Ovary (tissue), 9 donors: Measurements from ENCODE around the gene RPL10. TPM values are rescaled to one million over a fixed set of nuclear protein-coding genes. Genes with fewer than 3 reads are reported as not detected.

ENCODE experiments used
- DNase-seq, 5 donors: peaks; one replicate each; pipeline ENCODE4 v3.0.0-alpha.2; 2019 to 2020
- H3K27ac ChIP-seq, 2 donors: fragments of 200-600 bp; one replicate each; pipeline versions ENCODE4 v1.5.1 to v1.8.0; 2019 to 2022
- H3K27me3 ChIP-seq: fragments of 200-600 bp; one replicate; pipeline ENCODE4 v1.8.0; 2022
- H3K36me3 ChIP-seq: fragments of 200-600 bp; sonication (generic); one replicate; pipeline ENCODE4 v1.5.1; 2019
- H3K4me1 ChIP-seq: one replicate; pipeline ENCODE4 v1.8.1; 2013; ENCODE audit warnings: mild to moderate bottlenecking, moderate library complexity; ENCODE audit not compliant: insufficient read depth
- H3K4me3 ChIP-seq: fragments of 200-600 bp; sonication (generic); one replicate; pipeline ENCODE4 v1.5.1; 2017
- H3K9me3 ChIP-seq, 2 donors: fragments of 200-600 bp in 1 of 2; sonication (generic) in 1 of 2; one replicate each; pipeline versions ENCODE4 v1.5.1 to v1.8.1; 2013 to 2019; ENCODE audit warnings: mild to moderate bottlenecking in 1 of 2, moderate library complexity in 1 of 2
- EP300 ChIP-seq: sonication (generic); formaldehyde crosslinking; IDR thresholded peaks from one replicate; pipeline ENCODE4 v1.6.1; 2017; ENCODE audit warnings: antibody characterized with exemption
- POLR2A ChIP-seq: fragments of 450-650 bp; IDR thresholded peaks from one replicate; pipeline ENCODE4 v1.6.1; 2017; ENCODE audit warnings: antibody characterized with exemption, mild to moderate bottlenecking, moderate library complexity
- WGBS, 3 donors: extraction: QIAGEN DNeasy Blood & Tissue Kit in 1 of 3; methylation state at CpG; one replicate each; pipeline versions ENCODE4 v1.1.5 to v1.1.7; 2013 to 2017; 5-methylcytosine and 5-hydroxymethylcytosine counted together
- intact Hi-C, 4 donors: fragments of 100-400 bp; cut with DNase I; formaldehyde crosslinking; loops; one replicate each; pipeline versions ENCODE4 v1.11.0 to v1.15.1; 2022 to 2023
- polyA plus RNA-seq, 2 donors: library from polyadenylated mRNA; stranded (reverse); fragments of 200-250 nt in 1 of 2; fragments of 350-450 nt in 1 of 2; fragmentation: Illumina TruSeq in 1 of 2; extraction: RNeasy Lipid Tissue Mini Kit (QIAGEN cat#74804) in 1 of 2; gene quantifications; one replicate each; pipeline ENCODE4 v1.2.3, GENCODE V29; 2013 to 2014
- total RNA-seq, 7 donors: library from RNA; depleted of rRNA in 2 of 7; stranded (reverse); fragments of >200 nt in 2 of 7; fragmentation: NEBNext Ultra II Directional in 3 of 7; extraction: Animal tissue kit (Norgen Biotek cat#: 25700) in 3 of 7; gene quantifications; one replicate each; pipeline versions ENCODE4 v1.1.0 to v1.2.4, GENCODE V29; 2016 to 2023
- TF ChIP-seq, protein P1 (sequence below), 3 donors: fragments of 450-650 bp in 2 of 3; fragments of 200-600 bp in 1 of 3; IDR thresholded peaks; one replicate each; pipeline versions ENCODE4 v1.5.1 to v1.8.0; 2016 to 2022; ENCODE audit warnings: antibody characterized with exemption in 3 of 3, mild to moderate bottlenecking in 1 of 3
- donor health status: DM: no; HTN: no; CAD: no; lungs with moderate emphysema.
- donor health status: DM: no; HTN: no; CAD: no.
- donor health status: Bipolar disorder and iron deficiency.
- donor health status: DM: yes; HTN: yes; CAD: no.
- donor health status: DM: no; HTN: no; CAD: no.
- donor health status: DM: yes; HTN: yes; CAD: no.

Gene RPL10
- total and polyA plus RNA-seq, 9 donors, result 4,233 to 12,949 (median 7,126) TPM

DNA sequence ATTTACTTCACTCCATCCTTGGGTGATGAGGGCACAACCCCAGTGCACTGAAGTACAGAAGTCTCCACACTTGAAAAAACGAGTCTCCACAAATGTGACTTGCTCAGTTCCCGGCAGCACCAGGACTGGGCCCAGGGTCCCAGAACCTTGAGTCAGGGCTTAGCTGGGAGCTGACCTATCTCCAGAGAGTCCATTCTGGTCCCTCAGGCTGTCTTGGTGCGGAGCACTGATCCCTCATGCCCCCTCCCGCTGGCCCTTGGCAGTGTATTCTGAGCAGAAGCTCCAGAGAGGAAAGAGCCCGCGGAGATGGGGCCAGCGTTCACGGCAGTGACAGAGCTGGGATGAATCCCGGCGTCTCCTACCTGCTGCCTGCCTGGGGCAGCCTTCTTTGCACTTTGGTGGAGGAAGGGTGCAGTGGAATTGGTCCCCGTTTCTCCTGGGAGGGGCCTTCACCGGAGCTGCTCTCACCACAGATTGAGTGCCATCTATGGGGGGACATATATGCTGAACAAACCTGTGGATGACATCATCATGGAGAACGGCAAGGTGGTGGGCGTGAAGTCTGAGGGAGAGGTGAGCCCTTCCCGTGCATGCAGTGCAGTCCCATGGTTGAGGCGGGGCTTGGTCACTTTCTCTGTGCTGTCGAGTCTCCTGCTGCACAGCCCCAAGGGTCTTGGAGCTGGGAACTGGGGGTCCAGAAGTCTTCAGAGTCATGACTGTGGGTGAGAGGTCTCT, 42.6 kb downstream of the RPL10 start:
- no peak for DNase-seq
- H3K36me3 ChIP-seq, result no peaks in the 10 kb centered on the region
- no peak for TF ChIP-seq EP300
- no peak for TF ChIP-seq POLR2A
- TF ChIP-seq, protein P1, sequence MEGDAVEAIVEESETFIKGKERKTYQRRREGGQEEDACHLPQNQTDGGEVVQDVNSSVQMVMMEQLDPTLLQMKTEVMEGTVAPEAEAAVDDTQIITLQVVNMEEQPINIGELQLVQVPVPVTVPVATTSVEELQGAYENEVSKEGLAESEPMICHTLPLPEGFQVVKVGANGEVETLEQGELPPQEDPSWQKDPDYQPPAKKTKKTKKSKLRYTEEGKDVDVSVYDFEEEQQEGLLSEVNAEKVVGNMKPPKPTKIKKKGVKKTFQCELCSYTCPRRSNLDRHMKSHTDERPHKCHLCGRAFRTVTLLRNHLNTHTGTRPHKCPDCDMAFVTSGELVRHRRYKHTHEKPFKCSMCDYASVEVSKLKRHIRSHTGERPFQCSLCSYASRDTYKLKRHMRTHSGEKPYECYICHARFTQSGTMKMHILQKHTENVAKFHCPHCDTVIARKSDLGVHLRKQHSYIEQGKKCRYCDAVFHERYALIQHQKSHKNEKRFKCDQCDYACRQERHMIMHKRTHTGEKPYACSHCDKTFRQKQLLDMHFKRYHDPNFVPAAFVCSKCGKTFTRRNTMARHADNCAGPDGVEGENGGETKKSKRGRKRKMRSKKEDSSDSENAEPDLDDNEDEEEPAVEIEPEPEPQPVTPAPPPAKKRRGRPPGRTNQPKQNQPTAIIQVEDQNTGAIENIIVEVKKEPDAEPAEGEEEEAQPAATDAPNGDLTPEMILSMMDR (IDR thresholded peaks at IDR 0.05), result no peak
- no peak overlapping the region for H3K27ac ChIP-seq
- WGBS, 3 donors, result 80 to 83% (median 83%) methylated on average over 17 of the region's 17 CpGs
- intact Hi-C loops, result no loop called here
- H3K4me1 ChIP-seq, result peaks cover 6% of the 10 kb centered on the region
- H3K4me3 ChIP-seq, result no peak overlapping the region
- H3K27me3 ChIP-seq, result no peaks in the 10 kb centered on the region
- H3K9me3 ChIP-seq, result no peaks in the 10 kb centered on the region

DNA sequence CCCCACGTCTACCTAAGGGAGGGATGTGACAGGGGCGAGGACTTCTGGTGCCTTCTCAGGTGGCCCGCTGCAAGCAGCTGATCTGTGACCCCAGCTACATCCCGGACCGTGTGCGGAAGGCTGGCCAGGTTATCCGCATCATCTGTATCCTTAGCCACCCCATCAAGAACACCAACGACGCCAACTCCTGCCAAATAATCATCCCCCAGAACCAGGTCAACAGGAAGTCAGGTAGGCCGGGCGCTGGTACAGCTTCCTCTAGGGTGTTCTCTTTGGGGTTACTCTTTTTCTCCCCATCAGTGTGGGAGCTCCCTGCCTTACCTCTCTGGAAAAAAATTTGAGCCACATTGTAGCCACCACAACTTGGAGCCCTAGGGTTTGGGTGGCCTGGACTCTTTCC, 43.4 kb downstream of the RPL10 start:
- TF ChIP-seq, protein P1 (IDR thresholded peaks at IDR 0.05), result no peak
- no peak for TF ChIP-seq POLR2A
- no peak for TF ChIP-seq EP300
- H3K9me3 ChIP-seq, result no peaks in the 10 kb centered on the region
- intact Hi-C loops, result no loop called here
- no peaks in the 10 kb centered on the region for H3K27me3 ChIP-seq
- no peak overlapping the region for H3K27ac ChIP-seq
- H3K4me1 ChIP-seq, result peaks cover 6% of the 10 kb centered on the region
- no peak overlapping the region for H3K4me3 ChIP-seq
- H3K36me3 ChIP-seq, result no peaks in the 10 kb centered on the region
- 86 to 91% (median 86%) methylated on average over 11 of the region's 11 CpGs for WGBS, 3 donors
- DNase-seq, result no peak

DNA sequence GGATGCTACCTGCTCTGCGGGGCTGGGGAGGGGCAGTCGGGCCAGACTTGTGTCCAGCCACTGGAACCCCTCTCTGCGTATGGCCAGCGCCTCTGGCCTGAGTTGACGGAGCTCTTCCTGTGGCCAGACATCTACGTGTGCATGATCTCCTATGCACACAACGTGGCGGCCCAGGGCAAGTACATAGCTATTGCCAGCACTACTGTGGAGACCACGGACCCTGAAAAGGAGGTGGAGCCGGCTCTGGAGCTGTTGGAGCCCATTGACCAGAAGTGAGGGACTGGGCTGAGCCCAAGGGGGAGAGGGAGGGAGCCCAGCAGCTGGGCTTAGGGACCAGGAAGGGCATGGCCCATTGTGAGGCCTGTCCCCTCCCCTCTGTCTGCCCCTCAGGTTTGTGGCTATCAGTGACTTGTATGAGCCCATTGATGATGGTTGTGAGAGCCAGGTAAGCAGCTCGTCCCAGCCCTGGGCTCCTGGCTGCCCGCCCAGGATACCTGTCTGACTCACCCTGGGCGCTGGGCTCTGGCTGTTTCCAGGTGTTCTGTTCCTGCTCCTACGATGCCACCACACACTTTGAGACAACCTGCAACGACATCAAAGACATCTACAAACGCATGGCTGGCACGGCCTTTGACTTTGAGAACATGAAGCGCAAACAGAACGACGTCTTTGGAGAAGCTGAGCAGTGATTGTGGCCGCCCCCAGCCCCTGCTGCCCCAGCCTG, 44.0 kb downstream of the RPL10 start:
- intact Hi-C loops, result no loop called here
- Histone ChIP-seq H3K27ac (no peak overlapping the region), H3K4me3 (no peak overlapping the region), H3K4me1 (peaks cover 6% of the 10 kb centered on the region), H3K9me3 (no peaks in the 10 kb centered on the region), H3K36me3 (no peaks in the 10 kb centered on the region), H3K27me3 (no peaks in the 10 kb centered on the region)
- DNase-seq, result peak in 1 of 5 donors; percentile 18
- TF ChIP-seq POLR2A, result no peak
- TF ChIP-seq, protein P1 (IDR thresholded peaks at IDR 0.05), result no peak
- TF ChIP-seq EP300, result no peak
- WGBS, 3 donors, result 72 to 82% (median 78%) methylated on average over 21 of the region's 21 CpGs

DNA sequence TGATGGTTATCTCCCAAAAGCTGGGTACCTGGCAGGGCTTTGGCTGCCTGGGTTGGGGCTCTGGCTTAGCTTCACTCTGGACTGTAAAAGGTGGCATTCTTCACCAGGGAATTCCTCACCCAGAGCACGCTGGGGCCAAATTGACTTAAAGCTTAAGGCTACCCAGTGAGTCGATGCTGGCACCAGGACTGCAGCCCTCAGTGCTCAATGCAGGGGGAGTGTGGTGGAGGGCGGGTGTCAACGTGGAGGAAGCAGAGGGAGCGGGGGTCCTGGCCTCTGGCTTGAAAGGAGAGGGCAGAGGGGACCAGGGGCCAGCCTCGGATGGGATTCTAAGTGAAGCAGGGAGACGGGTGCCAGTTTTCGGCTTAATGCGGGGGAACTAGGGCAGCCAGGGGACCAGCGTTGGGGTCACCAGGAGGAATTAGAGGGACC, 45.3 kb downstream of the RPL10 start:
- Histone ChIP-seq H3K27me3 (no peaks in the 10 kb centered on the region), H3K27ac (peak overlapping the region in 1 of 2 donors; percentile 64), H3K4me1 (peaks cover under 1% of the 10 kb centered on the region), H3K4me3 (peak overlapping the region; percentile 47), H3K36me3 (no peaks in the 10 kb centered on the region), H3K9me3 (no peaks in the 10 kb centered on the region)
- no peak for TF ChIP-seq EP300
- no peak for TF ChIP-seq POLR2A
- TF ChIP-seq, protein P1 (IDR thresholded peaks at IDR 0.05), result no peak
- intact Hi-C loops, result no loop called here
- no peak for DNase-seq
- 32 to 72% (median 44%) methylated on average over 10 of the region's 10 CpGs for WGBS, 3 donors
